Pons (tissue), 1 donor: Measurements from ENCODE around the gene MSH2.
A peak's percentile ranks its signal among the peaks of the same experiment; 100 is the strongest.
"Not testable (repeated sequence)": the region's sequence is repeated elsewhere in the genome, so short reads cannot be mapped to it uniquely, and the experiment has no call there.

Source experiments
- DNase-seq: peaks from one replicate; pipeline ENCODE4 v3.0.0-alpha.2; 2016; ENCODE audit warnings: low spot score

MSH2 gene

GRCh38 chr2:47402805-47403608 lies at the start of gene MSH2:
Gene MSH2 (plus strand): TSS chr2:47403156. CDS start chr2:47403192, 36 bp downstream.
- peak; percentile 87 for DNase-seq

GRCh38 chr2:47354013-47354847 lies 48.7 kb upstream of the MSH2 start:
- DNase-seq = no peak

GRCh38 chr2:47354848-47355204 lies 48.1 kb upstream of the MSH2 start:
- no peak for DNase-seq

- DNase-seq = no peak
Observed at GRCh38 chr2:47357483-47357882, 45.5 kb upstream of the MSH2 start.

GRCh38 chr2:47359375-47359868 lies 43.5 kb upstream of the MSH2 start:
- no peak for DNase-seq

- DNase-seq = no peak
Observed at GRCh38 chr2:47360283-47360682, 42.7 kb upstream of the MSH2 start.

GRCh38 chr2:47360927-47361326 lies 42.0 kb upstream of the MSH2 start:
- no peak for DNase-seq

GRCh38 chr2:47361505-47362229 lies 41.3 kb upstream of the MSH2 start:
- DNase-seq = not testable (repeated sequence)

GRCh38 chr2:47373747-47374146 lies 29.2 kb upstream of the MSH2 start:
- DNase-seq = peak; percentile 81

GRCh38 chr2:47375307-47375706 lies 27.6 kb upstream of the MSH2 start:
- no peak for DNase-seq

GRCh38 chr2:47379384-47379783 lies 23.6 kb upstream of the MSH2 start:
- no peak for DNase-seq

- no peak for DNase-seq
Observed at GRCh38 chr2:47381408-47381807, 21.5 kb upstream of the MSH2 start.

- DNase-seq = no peak
Observed at GRCh38 chr2:47386551-47386950, 16.4 kb upstream of the MSH2 start.

GRCh38 chr2:47388888-47389287 lies 14.1 kb upstream of the MSH2 start:
- DNase-seq = no peak

GRCh38 chr2:47389692-47390091 lies 13.3 kb upstream of the MSH2 start:
- DNase-seq = no peak

GRCh38 chr2:47401789-47402554 lies 984 bp upstream of the MSH2 start:
- no peak for DNase-seq

- DNase-seq = no peak
Observed at GRCh38 chr2:47402555-47402804, 476 bp upstream of the MSH2 start.

GRCh38 chr2:47403609-47404193 lies 745 bp downstream of the MSH2 start:
- DNase-seq = peak; percentile 37

GRCh38 chr2:47404356-47404755 lies 1.4 kb downstream of the MSH2 start:
- DNase-seq = no peak

- DNase-seq = no peak
Observed at GRCh38 chr2:47405757-47406156, 2.8 kb downstream of the MSH2 start.

- DNase-seq = not testable (repeated sequence)
Observed at GRCh38 chr2:47406649-47407330, 3.8 kb downstream of the MSH2 start.
